ENCODE measurements around the gene SUMF1.

SUMF1 gene

GRCh38 chr3:4411236-4411635 is 55.8 kb downstream of the SUMF1 start:
- no peak for DNase-seq

DNA sequence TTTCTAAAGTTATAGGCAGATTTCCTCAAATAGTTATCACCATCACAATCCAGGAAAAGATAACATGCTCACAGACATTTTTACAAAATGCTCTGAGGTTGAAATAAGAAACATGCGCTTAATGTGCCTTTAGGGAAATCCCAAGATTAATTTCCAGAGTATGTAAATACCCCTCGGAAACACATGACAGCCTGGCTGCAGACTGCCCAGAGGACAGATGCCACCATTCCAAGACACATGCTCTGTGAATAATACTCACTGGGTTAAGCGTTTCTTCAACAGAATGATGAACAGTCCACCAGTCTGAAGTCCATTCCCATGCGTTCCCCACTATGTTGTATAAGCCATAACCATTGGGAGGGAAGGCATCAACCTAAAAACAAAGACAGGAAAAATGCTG is 56.5 kb downstream of the SUMF1 start:
- no peak for DNase-seq

GRCh38 chr3:4409971-4410573 is 57.0 kb downstream of the SUMF1 start:
- DNase-seq: no peak

- DNase-seq: no peak
These were observed 57.7 kb downstream of the SUMF1 start for GRCh38 chr3:4409415-4409814.

DNA sequence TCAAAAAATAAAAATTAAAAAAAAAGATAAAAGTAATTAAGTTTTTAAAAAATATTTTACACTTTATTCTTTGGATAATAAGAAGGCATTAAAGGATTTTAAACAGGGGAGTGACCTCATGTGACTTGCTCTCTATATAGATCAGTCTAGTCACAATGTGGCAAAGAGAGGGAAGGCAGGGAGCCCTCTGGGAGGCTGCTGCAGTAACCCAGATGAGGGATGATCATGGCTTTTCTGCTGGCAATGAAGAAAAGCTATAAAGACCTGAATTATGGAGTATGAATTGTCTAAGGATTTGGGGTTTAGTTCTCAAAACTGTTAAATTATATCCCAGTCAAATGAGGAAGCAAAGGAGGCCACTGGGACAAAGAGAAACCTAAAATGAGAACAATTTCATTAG is 58.1 kb downstream of the SUMF1 start:
- no peak for DNase-seq

DNA sequence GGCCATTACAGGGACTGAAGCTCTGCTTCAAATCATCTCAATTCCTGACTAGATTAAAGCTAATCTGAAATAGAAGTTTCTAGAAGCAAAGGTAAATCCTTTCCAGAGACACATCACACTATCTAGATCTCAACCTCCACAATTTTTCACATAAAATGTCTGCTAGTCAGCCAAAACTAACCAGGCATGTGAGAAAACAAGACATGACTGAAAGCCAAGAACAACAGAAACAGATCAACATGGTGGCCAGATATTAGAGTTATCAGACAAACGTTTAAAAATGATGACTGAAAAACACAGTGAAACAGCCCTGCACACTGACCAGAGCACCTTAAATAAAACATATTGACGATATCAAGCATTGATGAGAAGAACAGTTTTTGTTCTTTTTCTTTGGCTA is 59.1 kb downstream of the SUMF1 start:
- DNase-seq: no peak

DNA sequence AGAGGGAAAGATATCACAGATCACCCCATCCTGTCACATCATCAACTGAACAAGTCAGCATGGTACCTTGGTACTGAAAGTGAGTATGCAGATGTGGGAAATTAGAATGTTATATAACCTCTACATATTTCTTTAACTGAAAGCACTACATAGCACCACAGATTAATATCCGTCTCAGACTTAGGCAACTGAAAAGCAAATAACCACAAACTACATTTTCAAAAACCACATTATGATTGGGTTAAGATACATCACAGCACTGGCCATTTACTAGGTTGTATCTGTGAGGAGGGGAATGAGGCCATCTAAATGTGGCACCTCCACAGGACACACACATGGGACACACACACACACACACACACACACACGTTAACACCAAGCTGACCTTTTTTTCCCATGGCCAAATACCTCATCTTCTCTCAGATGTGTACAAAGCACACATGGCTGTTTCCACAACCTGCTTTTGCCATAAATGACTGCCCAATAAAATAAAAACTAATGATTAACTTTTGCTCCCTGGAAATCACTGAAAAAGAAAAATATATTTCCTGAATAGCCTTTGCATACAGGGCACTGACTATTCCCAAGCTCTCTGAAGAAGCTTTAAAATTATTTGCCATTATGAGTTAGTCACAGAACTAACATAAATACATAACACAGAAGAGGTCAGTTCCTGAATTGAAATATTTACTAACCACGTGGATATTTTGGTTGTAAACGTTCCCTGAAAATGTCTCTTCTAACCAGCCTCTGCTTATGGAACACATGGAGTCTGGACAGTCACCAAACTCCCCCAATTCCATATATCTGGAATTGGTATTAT is 60.1 kb downstream of the SUMF1 start:
- no peak for DNase-seq

GRCh38 chr3:4404881-4405280 is 62.2 kb downstream of the SUMF1 start:
- DNase-seq: no peak

DNA sequence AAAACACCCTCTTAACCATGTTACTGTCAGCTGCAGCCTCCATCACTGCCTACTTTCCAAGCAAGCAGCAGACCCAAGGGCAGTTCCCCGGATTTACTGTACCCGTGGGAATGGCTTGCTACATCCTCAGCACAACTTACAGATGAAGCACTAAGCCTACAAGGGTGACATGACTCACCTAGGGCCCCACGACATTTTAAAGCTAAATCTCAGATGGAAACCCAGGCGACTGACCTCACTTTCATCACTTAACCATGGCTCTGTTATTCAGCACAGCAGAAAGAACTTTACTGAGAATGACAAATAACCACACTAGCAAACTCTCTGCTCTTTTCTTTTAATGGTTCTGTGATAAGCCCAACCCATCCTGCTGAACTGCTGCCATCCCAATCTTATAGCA is 65.6 kb downstream of the SUMF1 start:
- no peak for DNase-seq

DNA sequence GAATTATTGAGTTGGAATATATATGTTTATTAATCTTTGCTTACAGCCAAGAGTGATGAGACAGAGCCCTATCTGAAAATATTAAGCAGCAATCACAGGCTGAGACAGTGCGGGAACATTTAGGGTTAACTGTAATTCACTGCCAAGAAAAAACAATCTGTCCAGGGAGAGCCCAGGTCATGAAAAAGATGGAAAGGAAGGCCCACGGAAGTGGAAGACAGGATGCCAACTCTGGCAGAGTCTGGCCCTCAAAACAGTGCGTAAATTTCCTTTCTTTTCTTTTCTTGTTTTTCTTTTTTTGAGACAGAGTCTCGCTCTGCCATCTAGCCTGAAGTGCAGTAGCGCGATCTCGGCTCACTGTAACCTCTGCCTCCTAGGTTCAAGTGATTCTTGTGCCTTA is 67.6 kb downstream of the SUMF1 start:
- no peak for DNase-seq

GRCh38 chr3:4398941-4399245 is 68.2 kb downstream of the SUMF1 start:
- no peak for DNase-seq

- no peak for DNase-seq
These were observed 68.7 kb downstream of the SUMF1 start for GRCh38 chr3:4398120-4398940.

GRCh38 chr3:4397466-4397865 is 69.6 kb downstream of the SUMF1 start:
- DNase-seq: no peak

DNA sequence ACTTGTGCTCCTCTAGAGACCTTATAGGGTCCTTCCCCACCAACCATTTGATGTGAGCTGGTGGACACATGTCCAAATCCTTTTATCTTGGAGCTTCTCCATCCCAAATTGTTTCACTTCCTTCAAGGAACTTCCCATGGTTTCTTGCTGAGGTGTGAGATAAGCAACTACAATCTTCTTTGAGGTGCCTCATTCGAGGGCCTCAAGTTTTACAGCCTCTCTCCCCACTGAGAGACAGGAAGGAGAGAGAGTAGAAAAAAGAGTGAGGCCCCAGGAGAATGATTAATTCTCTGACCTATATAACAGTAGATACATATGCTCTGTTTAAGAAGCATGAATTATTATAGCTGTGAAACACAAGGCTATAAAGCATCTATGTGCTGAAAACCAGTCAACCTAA is 70.5 kb downstream of the SUMF1 start:
- DNase-seq: no peak

GRCh38 chr3:4396006-4396405 is 71.1 kb downstream of the SUMF1 start:
- DNase-seq: no peak

GRCh38 chr3:4395448-4395847 is 71.6 kb downstream of the SUMF1 start:
- DNase-seq: no peak

GRCh38 chr3:4394567-4394966 is 72.5 kb downstream of the SUMF1 start:
- no peak for DNase-seq

- DNase-seq: peak; percentile 41
These were observed 73.0 kb downstream of the SUMF1 start for GRCh38 chr3:4394048-4394447.

DNA sequence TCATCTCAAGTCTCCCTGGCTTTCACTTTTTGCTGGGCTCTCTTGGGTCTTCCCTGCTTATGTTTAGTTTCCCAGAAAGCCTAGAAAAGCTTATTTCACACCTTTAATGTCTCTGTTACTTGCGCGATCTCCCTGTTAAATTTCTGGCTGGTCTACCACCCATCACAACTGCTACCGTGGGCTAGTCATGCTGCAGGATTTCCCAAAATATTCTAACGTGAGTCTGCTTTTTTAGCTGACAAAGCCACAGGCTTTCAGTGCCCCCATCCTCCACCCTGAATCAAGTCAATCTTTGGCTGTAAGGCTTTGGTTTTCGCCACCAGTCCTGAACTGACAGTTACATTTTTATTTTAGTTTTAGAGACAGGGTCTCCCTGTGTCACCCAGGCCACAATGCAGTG is 74.1 kb downstream of the SUMF1 start:
- DNase-seq: no peak

DNA sequence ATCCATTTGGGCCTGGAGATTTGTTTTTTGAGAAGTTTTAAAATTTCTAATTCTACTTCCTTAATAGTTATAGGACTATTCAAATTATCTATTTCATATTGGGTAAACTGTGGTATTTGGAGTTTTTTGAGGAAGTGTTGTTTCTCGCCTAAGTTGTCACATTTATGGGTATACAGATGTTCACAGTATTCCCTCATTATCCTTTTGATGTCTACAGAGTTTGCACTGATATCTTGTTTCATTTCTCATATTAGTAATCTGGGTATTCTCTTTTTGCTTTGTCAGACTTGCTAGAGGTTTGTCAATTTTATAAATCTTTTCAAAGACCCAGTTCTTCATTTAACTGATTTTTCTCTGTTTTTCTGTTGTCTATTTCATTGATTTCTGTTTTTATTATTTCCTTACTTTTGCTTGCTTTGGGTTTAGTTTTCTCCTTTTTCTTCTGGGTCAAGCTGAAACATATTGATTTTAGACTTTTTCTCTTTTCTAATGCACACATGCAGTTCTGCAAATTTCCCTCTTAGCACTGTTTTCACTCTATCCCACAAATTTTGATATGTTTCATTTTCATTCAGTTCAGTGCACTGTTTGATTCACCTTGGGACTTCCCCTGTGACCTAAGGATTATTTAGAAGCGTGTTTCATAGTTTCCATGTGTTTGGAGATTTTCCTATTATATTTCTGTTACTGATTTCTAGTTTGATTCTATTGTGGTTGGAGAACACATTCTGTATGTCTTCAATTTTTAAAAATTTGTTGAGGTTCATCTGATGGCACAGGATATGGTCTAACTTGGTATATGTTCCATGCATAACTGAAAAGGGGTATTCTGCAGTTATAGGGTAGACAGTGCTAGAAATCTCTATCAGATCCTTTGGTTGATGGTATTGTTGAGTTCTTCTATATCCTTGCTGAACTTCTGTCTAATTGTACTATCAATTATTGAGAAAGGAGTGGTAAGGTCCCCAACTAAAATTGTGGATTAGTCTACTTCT is 79.6 kb downstream of the SUMF1 start:
- DNase-seq: no peak

GRCh38 chr3:4385201-4385600 is 81.9 kb downstream of the SUMF1 start:
- no peak for DNase-seq

- DNase-seq: no peak
These were observed 87.1 kb downstream of the SUMF1 start for GRCh38 chr3:4380013-4380412.

DNA sequence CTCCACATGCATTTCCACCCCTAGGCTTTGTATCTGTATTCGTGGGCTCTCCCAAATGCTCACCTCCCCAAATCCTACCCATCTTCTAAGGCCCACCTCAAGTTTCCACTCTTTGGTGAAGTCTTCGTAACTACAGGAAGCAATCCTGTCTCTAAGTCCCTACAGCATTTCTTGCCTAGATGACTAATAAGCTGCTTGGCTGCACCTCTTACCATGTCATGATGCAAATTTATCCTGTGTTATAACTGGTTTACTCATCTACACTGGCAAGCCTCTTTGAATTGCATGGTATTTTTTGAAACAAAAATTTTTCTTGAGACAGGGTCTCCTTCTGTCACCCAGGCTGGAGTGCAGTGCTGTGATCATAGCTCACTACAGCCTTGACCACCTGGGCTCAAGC is 90.6 kb downstream of the SUMF1 start:
- DNase-seq: no peak

Measured in GF-D8 (cell line).